B cell (primary cell): ENCODE data around the gene ELAVL4. TPM values are rescaled to one million over a fixed set of nuclear protein-coding genes. Genes with fewer than 3 reads are reported as not detected.

Experiments used
- ATAC-seq: fragments of 200-7000 bp; cut with Tn5 transposase; one replicate; pipeline ENCODE4 v1.10.0; 2021; ENCODE audit warnings: low read depth, mild to moderate bottlenecking, moderate number of reproducible peaks, moderate library complexity
- CTCF ChIA-PET: fragments of 350-600 bp; sonication (Branson Sonifier 250); formaldehyde crosslinking; loops from one replicate; lab custom pipeline; 2021; ENCODE audit warnings: antibody characterized with exemption, inconsistent platforms; lab: Charles Lee
- POLR2A ChIA-PET: fragments of 350-600 bp; sonication (Branson Sonifier 250); formaldehyde crosslinking; loops from one replicate; lab custom pipeline; 2021; ENCODE audit warnings: antibody characterized with exemption; lab: Charles Lee
- DNase-seq: peaks from one replicate; pipeline ENCODE4 v3.0.0; 2013
- H2AFZ ChIP-seq: 2 replicates; pipeline ENCODE4 v1.6.1; 2012; ENCODE audit warnings: mild to moderate bottlenecking, low read depth, low read length; ENCODE audit not compliant: insufficient read depth, poor library complexity, severe bottlenecking
- H3K27ac ChIP-seq, 2 donors: 1 replicate in 1 of 2; 2 replicates in 1 of 2; pipeline ENCODE4 v1.5.1; 2012 to 2013; ENCODE audit warnings: low read length in 2 of 2, mild to moderate bottlenecking in 2 of 2, moderate library complexity in 1 of 2
- H3K27me3 ChIP-seq, 4 experiments: fragments of 200-600 bp in 1 of 4; sonication (generic) in 1 of 4; replicated peaks in 1 of 4; 1 replicate in 2 of 4; 2 replicates in 2 of 4; pipeline versions ENCODE4 v1.6.1 to v1.7.0; 2013 to 2016; ENCODE audit warnings: low read length in 3 of 4, mild to moderate bottlenecking in 2 of 4, mixed read lengths in 1 of 4, moderate library complexity in 1 of 4; ENCODE audit not compliant: insufficient read depth in 4 of 4, control insufficient read depth in 3 of 4; ENCODE audit errors: control extremely low read depth in 1 of 4
- H3K36me3 ChIP-seq, 2 experiments: replicated peaks in 1 of 2; 1 replicate in 1 of 2; 2 replicates in 1 of 2; pipeline versions ENCODE4 v1.6.1 to v1.7.1; 2013; ENCODE audit warnings: low read length in 1 of 2; ENCODE audit not compliant: insufficient read depth in 2 of 2, control insufficient read depth in 1 of 2; ENCODE audit errors: control extremely low read depth in 1 of 2, extremely low read depth in 1 of 2
- H3K4me1 ChIP-seq, 2 donors: fragments of 200-600 bp in 1 of 2; sonication (generic) in 1 of 2; 1 replicate in 1 of 2; 2 replicates in 1 of 2; pipeline versions ENCODE4 v1.5.1 to v1.6.1; 2013 to 2017; ENCODE audit warnings: low read length in 2 of 2; ENCODE audit not compliant: control insufficient read depth in 2 of 2, insufficient read depth in 2 of 2
- H3K4me2 ChIP-seq: replicated peaks from 2 replicates; pipeline ENCODE3; 2012; ENCODE audit warnings: mild to moderate bottlenecking, low read depth, low read length; ENCODE audit not compliant: poor library complexity, severe bottlenecking
- H3K4me3 ChIP-seq, 5 experiments: fragments of 200-600 bp in 1 of 5; sonication (generic) in 1 of 5; 1 replicate in 3 of 5; 2 replicates in 2 of 5; pipeline versions ENCODE4 v1.5.1 to v1.7.0; 2011 to 2016; ENCODE audit warnings: low read length in 4 of 5, mild to moderate bottlenecking in 4 of 5, low read depth in 2 of 5, control low read depth in 1 of 5, moderate library complexity in 1 of 5; ENCODE audit not compliant: insufficient read depth in 1 of 5; ENCODE audit errors: control extremely low read depth in 1 of 5, extremely low read depth in 1 of 5
- H3K79me2 ChIP-seq: fragments of 200-600 bp; sonication (generic); one replicate; pipeline ENCODE4 v1.6.0; 2016; ENCODE audit warnings: low read length; ENCODE audit not compliant: control insufficient read depth, insufficient read depth
- H3K9ac ChIP-seq: fragments of 200-600 bp; sonication (generic); 2 replicates; pipeline ENCODE4 v1.6.1; 2017; ENCODE audit warnings: mild to moderate bottlenecking, low read length, moderate library complexity
- H3K9me3 ChIP-seq, 3 donors: one replicate each; pipeline versions ENCODE4 v1.6.1 to v1.7.1; 2013; ENCODE audit warnings: low read length in 2 of 3; ENCODE audit not compliant: control insufficient read depth in 2 of 3, insufficient read depth in 1 of 3; ENCODE audit errors: control extremely low read depth in 1 of 3
- H4K20me1 ChIP-seq: 2 replicates; pipeline ENCODE4 v1.6.0; 2012; ENCODE audit warnings: mild to moderate bottlenecking, low read length; ENCODE audit not compliant: insufficient read depth, control insufficient read depth, poor library complexity, severe bottlenecking
- H3K27ac Mint-ChIP-seq: one replicate; pipeline ENCODE4 v1.8.0; 2021; ENCODE audit warnings: mixed read lengths
- H3K27me3 Mint-ChIP-seq: one replicate; pipeline ENCODE4 v1.8.0; 2021; ENCODE audit warnings: mixed read lengths
- H3K4me1 Mint-ChIP-seq: one replicate; pipeline ENCODE4 v1.8.0; 2021; ENCODE audit warnings: mixed read lengths
- H3K4me3 Mint-ChIP-seq: one replicate; pipeline ENCODE4 v1.8.0; 2021; ENCODE audit warnings: mixed read lengths
- H3K9me3 Mint-ChIP-seq: one replicate; pipeline ENCODE4 v1.8.0; 2022; ENCODE audit warnings: mixed read lengths; ENCODE audit not compliant: insufficient read depth
- EZH2 ChIP-seq: IDR thresholded peaks from 2 replicates; pipeline ENCODE4 v1.6.1; 2012; ENCODE audit warnings: borderline replicate concordance, low read depth, mild to moderate bottlenecking, moderate library complexity, low read length; ENCODE audit not compliant: insufficient read depth, poor library complexity, severe bottlenecking
- WGBS: methylation state at CpG from one replicate; pipeline ENCODE4 v1.1.5; 2013; ENCODE audit warnings: missing lambda C conversion rate; ENCODE audit not compliant: insufficient coverage; 5-methylcytosine and 5-hydroxymethylcytosine counted together
- intact Hi-C: fragments of 100-400 bp; cut with micrococcal nuclease; formaldehyde crosslinking; loops from one replicate; pipeline ENCODE4 v1.10.0; 2022
- polyA plus RNA-seq: library from polyadenylated mRNA; depleted of rRNA; stranded (reverse); fragments of >200 nt; gene quantifications from 2 replicates; pipeline ENCODE4 v1.2.3, GENCODE V29; 2012
- total RNA-seq, 2 donors: library from RNA; stranded (reverse); fragments of 120-200 nt in 1 of 2; gene quantifications; 1 replicate in 1 of 2; 2 replicates in 1 of 2; pipeline versions ENCODE4 v1.2.3 to v1.2.4, GENCODE V29; 2013 to 2022
- TF ChIP-seq, protein P1 (sequence below): fragments of 200-600 bp; IDR thresholded peaks from one replicate; pipeline ENCODE4 v1.8.0; 2022; ENCODE audit warnings: antibody characterized with exemption, mild to moderate bottlenecking

The ELAVL4 gene
- total and polyA plus RNA-seq, 2 donors (not counting 1 experiment from before 2014, with no cell fraction given): not detected

- Histone ChIP-seq H3K79me2 (no peaks in the 10 kb centered on the region), H3K27ac (no peak overlapping the region), H2AFZ (no peak overlapping the region), H3K4me1 (no peaks in the 10 kb centered on the region), H4K20me1 (no peaks in the 10 kb centered on the region), H3K36me3 (no peaks in the 10 kb centered on the region), H3K4me3 (no peak overlapping the region), H3K27me3 (no peaks in the 10 kb centered on the region), H3K9me3 (no peaks in the 10 kb centered on the region), H3K9ac (no peak overlapping the region), H3K4me2 (no peak overlapping the region)
- ATAC-seq (no peak), DNase-seq (no peak)
- WGBS: 100% methylated on average over 1 of the region's 1 CpG
- Mint-ChIP-seq H3K9me3 (no peaks in the 10 kb centered on the region), H3K27ac (no peak overlapping the region), H3K4me3 (no peak overlapping the region), H3K27me3 (peaks cover 3% of the 10 kb centered on the region), H3K4me1 (no peaks in the 10 kb centered on the region)
- intact Hi-C loops: no loop called here
- TF ChIP-seq EZH2: no peak
- CTCF ChIA-PET: no interaction called here
- POLR2A ChIA-PET: no interaction called here
Observed at GRCh38 chr1:50129201-50129600, 20.5 kb downstream of the ELAVL4 start.

DNA sequence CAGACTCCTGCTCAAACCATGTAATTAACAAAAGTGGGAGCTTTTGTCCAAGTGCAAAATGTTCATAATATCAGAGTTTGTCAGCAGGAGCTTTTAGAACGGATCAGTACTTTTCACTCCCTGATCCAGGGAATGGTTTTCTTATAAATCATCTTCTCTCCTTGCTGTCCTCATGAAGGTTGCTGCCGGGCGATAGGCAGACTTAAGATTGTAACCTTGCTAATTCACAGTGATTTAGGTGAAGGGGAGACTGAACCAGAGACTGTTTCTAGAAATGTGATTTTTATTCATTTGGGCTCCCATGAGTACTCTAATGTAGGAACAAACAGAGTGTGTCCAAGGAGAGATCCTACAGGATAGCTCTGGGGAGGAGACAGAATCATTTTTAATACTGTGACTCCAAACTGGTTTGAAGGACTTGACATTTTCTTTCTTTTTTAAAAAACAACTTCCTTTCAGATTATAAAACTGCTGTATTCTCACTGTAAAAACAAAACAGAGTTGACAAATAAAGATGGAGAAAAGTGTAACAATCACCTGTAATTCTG, 23.7 kb downstream of the ELAVL4 start:
- no peak for DNase-seq
- Histone ChIP-seq H3K36me3 (no peaks in the 10 kb centered on the region), H3K4me1 (no peaks in the 10 kb centered on the region), H3K79me2 (no peaks in the 10 kb centered on the region), H3K4me2 (no peak overlapping the region), H3K27me3 (peaks cover 0 to 3% (median 0%) of the 10 kb centered on the region in 4 experiments), H4K20me1 (no peaks in the 10 kb centered on the region), H2AFZ (no peak overlapping the region), H3K9ac (no peak overlapping the region), H3K4me3 (no peak overlapping the region), H3K27ac (no peak overlapping the region), H3K9me3 (no peaks in the 10 kb centered on the region)
- Mint-ChIP-seq H3K9me3 (no peaks in the 10 kb centered on the region), H3K27ac (no peak overlapping the region), H3K4me1 (no peaks in the 10 kb centered on the region), H3K4me3 (no peak overlapping the region), H3K27me3 (peaks cover 10% of the 10 kb centered on the region)
- no peak for TF ChIP-seq EZH2
- TF ChIP-seq, protein P1, sequence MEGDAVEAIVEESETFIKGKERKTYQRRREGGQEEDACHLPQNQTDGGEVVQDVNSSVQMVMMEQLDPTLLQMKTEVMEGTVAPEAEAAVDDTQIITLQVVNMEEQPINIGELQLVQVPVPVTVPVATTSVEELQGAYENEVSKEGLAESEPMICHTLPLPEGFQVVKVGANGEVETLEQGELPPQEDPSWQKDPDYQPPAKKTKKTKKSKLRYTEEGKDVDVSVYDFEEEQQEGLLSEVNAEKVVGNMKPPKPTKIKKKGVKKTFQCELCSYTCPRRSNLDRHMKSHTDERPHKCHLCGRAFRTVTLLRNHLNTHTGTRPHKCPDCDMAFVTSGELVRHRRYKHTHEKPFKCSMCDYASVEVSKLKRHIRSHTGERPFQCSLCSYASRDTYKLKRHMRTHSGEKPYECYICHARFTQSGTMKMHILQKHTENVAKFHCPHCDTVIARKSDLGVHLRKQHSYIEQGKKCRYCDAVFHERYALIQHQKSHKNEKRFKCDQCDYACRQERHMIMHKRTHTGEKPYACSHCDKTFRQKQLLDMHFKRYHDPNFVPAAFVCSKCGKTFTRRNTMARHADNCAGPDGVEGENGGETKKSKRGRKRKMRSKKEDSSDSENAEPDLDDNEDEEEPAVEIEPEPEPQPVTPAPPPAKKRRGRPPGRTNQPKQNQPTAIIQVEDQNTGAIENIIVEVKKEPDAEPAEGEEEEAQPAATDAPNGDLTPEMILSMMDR: no peak
- CTCF ChIA-PET: no interaction called here
- WGBS: no CpG with 5 or more reads among the region's 3 CpGs
- POLR2A ChIA-PET: no interaction called here
- no peak for ATAC-seq
- intact Hi-C loops: no loop called here
